ENCODE measurements around the gene F2RL1. TPM values are rescaled to one million over a fixed set of nuclear protein-coding genes. Genes with fewer than 3 reads are reported as not detected.

Gene F2RL1
- total and polyA plus RNA-seq, 2 of the 8 experiments (the other 6 are each of a cell fraction or from before 2014, with no cell fraction given): 23.2 to 26.6 TPM

DNA sequence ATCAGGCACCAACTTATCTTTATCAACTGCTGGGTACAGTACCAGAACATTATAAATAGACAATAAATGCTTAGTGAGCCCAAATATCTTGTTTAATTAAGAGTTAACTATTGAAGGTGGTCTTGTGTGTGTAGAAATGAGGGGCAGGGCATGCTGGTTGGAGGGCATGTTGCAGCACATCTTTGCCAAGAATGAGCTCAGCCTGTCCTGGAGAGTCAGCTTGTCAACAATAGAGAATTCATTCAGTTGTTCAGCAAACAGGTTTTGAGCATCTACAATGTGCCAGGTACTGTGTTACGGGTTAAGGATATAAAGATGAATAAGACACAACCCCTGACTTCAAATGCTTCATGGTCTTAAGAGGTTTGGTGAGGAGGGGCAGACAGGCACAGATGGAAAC, 19.2 kb upstream of the F2RL1 start:
- no peak overlapping the region for H2BK12ac ChIP-seq (ENCODE audit: low read depth, low read length)
- no peaks in the 10 kb centered on the region; a peak in 1 of 7 replicates for H3K27me3 ChIP-seq (replicated peaks in 1 of 4; ENCODE audit: control insufficient read depth in 3 of 4, extremely low read depth in 1 of 4, insufficient read depth in 3 of 4, low read length in 3 of 4)
- no peaks in the 10 kb centered on the region for H3K36me3 ChIP-seq (ENCODE audit: control insufficient read depth in 2 of 4, insufficient read depth in 4 of 4, low read length in 3 of 4)
- ChIA-PET CTCF (ENCODE audit: partially characterized antibody) (interaction anchor here (0.8 to 2.6 kb wide), 3 partner anchors 9 to 25 kb away, joined by 3 to 9 read pairs (median 3); no protein-coding TSS in a partner anchor), POLR2A (ENCODE audit: partially characterized antibody) (interaction anchor here (0.6 to 1.5 kb wide), 3 partner anchors 9 to 21 kb away, joined by 3 to 6 read pairs (median 4); no protein-coding TSS in a partner anchor)
- no peak overlapping the region for H2BK20ac ChIP-seq (ENCODE audit: low read length)
- no peaks in the 10 kb centered on the region for H4K20me1 ChIP-seq (replicated peaks in 1 of 2; ENCODE audit: control insufficient read depth in 1 of 2, insufficient read depth in 2 of 2, low read length in 2 of 2)
- H3K4me3 ChIP-seq (ENCODE audit: extremely low read depth in 1 of 4, insufficient read depth in 2 of 4, low read depth in 3 of 4, low read length in 4 of 4): no peak overlapping the region
- no peaks in the 10 kb centered on the region for H3K23me2 ChIP-seq (ENCODE audit: low read depth, low read length)
- H4K5ac ChIP-seq (ENCODE audit: insufficient read length, low read depth, low read length): no peak overlapping the region
- no peak overlapping the region for H2BK5ac ChIP-seq (ENCODE audit: low read depth, low read length)
- no peak overlapping the region for H3K56ac ChIP-seq (replicated peaks; ENCODE audit: insufficient read length, low read depth, low read length)
- 89% methylated on average over 1 of the region's 1 CpG; no CpG with 5 or more reads in 1 of the 2 experiments for WGBS, 2 experiments (ENCODE audit: extremely low coverage in 1 of 2, insufficient coverage in 1 of 2, insufficient read length in 1 of 2, insufficient replicate concordance in 2 of 2, low coverage in 1 of 2, low lambda C conversion rate in 2 of 2, missing lambda C conversion rate in 1 of 2)
- H4K8ac ChIP-seq (ENCODE audit: extremely low read depth, insufficient read depth, low read length): no peak overlapping the region
- FAIRE-seq: no peak
- no peaks in the 10 kb centered on the region for H3K9me3 ChIP-seq (ENCODE audit: insufficient read depth in 2 of 2, low read depth in 1 of 2, low read length in 1 of 2)
- no peak overlapping the region for H3K23ac ChIP-seq (ENCODE audit: insufficient read length)
- 0 out of 2 replicates have a peak overlapping the region, but pooled peaks have one; percentile 72 for H2BK15ac ChIP-seq (ENCODE audit: low read length)
- peak overlapping the region; percentile 48; the same call in 1 of the 2 replicates for H2AK5ac ChIP-seq (ENCODE audit: low read depth, low read length)
- H4K91ac ChIP-seq (replicated peaks; ENCODE audit: insufficient read length, low read length): no peak overlapping the region
- H3K4ac ChIP-seq (replicated peaks; ENCODE audit: insufficient read length, low read depth, low read length): no peak overlapping the region
- H3K4me2 ChIP-seq (ENCODE audit: insufficient read depth in 1 of 2, low read depth in 2 of 2, low read length in 2 of 2): no peak overlapping the region
- H3K18ac ChIP-seq (ENCODE audit: extremely low read depth, low read length): no peak overlapping the region
- DNase-seq (ENCODE audit: low read depth in 1 of 2, low spot score in 2 of 2): no peak
- no peak overlapping the region for H3K14ac ChIP-seq (ENCODE audit: insufficient read length)
- no peaks in the 10 kb centered on the region for H3K79me1 ChIP-seq (ENCODE audit: low read depth, low read length)
- no peak overlapping the region for H2AFZ ChIP-seq (ENCODE audit: low read length)
- H3K79me2 ChIP-seq (ENCODE audit: control insufficient read depth in 1 of 2, insufficient read depth in 2 of 2, low read length in 2 of 2): no peaks in the 10 kb centered on the region
- H3K27ac ChIP-seq (ENCODE audit: low read depth, low read length): no peak overlapping the region
- no peak overlapping the region for H3K9ac ChIP-seq (replicated peaks in 1 of 4; ENCODE audit: extremely low read depth in 1 of 4, low read depth in 3 of 4, low read length in 3 of 4)
- H2BK120ac ChIP-seq (replicated peaks; ENCODE audit: low read depth, low read length): no peak overlapping the region
- no peaks in the 10 kb centered on the region; a peak in 1 of 7 replicates for H3K4me1 ChIP-seq (replicated peaks in 1 of 4; ENCODE audit: control insufficient read depth in 3 of 4, insufficient read depth in 4 of 4, low read length in 3 of 4)
